NCI-H1092 treated with DMSO at 0.1 percent for 48 hours (cell line): Measurements from ENCODE around the gene CCDC88C.

Source experiments
- DNase-seq: peaks from one replicate; lab custom pipeline; 2025; lab: John Stamatoyannopoulos, UW

The CCDC88C gene

DNA sequence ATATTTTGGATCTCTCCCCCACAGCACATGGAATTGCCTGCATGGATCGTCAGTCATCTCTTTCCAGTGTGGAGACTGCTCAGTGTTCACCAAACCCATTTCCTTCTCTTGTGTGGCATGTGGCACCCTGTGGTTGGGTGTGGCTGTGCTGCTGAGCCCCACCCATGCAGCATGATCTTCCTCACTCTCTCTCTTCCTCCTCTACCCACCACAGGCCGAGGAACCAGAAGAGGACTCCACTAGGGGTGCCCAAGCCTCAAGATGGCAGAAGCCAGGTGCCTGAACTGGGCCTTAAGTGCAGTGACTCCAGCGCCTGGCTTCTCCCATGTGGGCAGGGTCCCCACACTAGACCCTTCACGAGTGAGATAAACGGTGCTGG is 106.3 kb downstream of the CCDC88C start:
- no peak for DNase-seq

DNA sequence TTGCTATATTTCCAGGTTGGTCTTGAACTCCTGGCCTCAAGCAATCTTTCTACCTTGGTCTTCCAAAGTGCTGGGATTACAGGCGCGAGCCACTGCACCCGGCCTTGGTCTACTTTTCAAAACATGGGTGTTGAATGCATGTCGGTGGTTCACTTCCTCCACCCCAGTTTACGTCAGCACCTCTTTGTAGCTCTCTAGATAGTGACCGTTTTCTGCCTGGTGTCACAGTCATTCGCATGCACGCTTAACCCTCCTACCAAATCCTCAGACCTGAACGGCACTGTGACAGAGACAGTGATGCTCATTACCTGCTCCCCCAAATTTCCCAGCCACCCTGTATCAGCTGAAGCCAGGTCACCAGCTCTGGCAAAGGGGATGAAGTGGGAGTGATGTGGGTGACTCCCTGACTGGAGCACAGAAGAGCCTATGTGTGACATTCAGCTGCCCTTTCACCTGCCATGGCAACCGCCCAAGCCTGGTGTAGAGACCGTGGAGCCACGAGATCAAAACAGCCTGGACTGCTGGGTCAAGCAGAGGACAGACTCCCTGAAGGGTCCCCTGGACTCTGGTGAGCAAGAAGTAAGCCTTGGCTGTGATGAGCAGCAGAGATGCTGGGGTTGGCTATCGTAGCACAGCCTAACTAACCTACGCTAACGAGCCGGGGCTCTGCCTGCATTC is 106.9 kb downstream of the CCDC88C start:
- DNase-seq, result no peak

DNA sequence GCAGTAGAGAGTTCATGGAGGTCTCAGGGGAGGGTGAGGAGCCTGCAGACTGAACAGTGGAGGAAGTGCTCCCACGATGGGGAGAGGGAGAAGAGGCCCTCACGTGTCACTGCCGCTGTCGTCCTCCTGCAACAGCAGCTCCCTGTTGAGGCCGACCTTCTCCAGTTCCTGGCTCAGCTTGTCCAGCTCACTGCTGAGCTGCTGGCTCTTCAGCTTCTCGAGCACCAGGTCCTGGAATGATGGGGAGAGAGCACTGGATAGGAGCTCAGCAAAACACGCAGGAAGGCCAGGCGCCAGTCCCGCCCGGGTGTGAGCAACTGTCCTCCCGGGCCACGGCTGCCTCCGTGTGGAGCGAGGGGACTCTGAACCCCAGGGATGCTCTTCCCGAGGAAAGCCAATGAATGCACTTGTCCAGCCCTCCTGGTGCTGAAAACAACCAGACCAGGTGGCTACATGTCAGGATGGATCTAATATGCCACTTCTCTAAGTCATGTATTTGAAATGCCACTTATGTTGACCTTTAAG is 107.8 kb downstream of the CCDC88C start:
- no peak for DNase-seq

- no peak for DNase-seq
These were observed 109.3 kb downstream of the CCDC88C start for GRCh38 chr14:91308337-91308736.

DNA sequence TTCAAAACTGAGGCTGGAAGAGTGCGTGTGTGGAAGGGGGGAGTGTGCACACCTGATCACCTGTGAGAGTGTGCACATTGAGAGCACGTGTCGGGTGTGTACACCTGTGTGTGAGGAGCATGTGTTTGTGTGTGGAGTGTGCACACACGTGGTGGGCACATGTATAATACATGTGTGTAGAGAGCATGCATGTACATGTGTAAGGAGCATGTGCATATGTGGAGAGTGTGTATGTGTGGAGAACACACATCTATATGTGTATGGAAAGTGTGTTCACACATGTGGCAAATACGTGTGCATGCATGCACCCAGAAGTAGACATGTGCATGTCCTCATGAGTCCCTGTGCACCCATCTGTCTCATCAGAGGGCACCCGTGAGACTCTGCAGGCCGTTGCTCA is 110.0 kb downstream of the CCDC88C start:
- no peak for DNase-seq

GRCh38 chr14:91307046-91307445 is 110.6 kb downstream of the CCDC88C start:
- DNase-seq, result no peak

GRCh38 chr14:91306547-91306946 is 111.1 kb downstream of the CCDC88C start:
- no peak for DNase-seq

GRCh38 chr14:91305650-91306431 is 111.8 kb downstream of the CCDC88C start:
- no peak for DNase-seq

DNA sequence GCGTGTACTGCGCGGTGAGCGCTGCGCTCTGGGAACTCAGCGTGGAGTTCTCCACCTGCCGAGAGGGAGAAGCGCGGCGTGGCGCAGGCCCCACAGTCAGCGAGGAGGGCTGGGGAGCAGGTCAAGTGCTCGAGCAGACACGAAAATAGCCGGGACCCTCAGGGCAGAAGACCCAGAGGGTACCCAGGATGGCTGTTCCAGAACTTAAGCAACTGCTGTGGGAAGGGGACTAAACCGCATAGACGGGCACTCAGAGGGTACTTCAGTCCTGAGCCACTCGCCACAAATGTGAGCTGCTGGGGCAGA is 113.7 kb downstream of the CCDC88C start:
- no peak for DNase-seq

DNA sequence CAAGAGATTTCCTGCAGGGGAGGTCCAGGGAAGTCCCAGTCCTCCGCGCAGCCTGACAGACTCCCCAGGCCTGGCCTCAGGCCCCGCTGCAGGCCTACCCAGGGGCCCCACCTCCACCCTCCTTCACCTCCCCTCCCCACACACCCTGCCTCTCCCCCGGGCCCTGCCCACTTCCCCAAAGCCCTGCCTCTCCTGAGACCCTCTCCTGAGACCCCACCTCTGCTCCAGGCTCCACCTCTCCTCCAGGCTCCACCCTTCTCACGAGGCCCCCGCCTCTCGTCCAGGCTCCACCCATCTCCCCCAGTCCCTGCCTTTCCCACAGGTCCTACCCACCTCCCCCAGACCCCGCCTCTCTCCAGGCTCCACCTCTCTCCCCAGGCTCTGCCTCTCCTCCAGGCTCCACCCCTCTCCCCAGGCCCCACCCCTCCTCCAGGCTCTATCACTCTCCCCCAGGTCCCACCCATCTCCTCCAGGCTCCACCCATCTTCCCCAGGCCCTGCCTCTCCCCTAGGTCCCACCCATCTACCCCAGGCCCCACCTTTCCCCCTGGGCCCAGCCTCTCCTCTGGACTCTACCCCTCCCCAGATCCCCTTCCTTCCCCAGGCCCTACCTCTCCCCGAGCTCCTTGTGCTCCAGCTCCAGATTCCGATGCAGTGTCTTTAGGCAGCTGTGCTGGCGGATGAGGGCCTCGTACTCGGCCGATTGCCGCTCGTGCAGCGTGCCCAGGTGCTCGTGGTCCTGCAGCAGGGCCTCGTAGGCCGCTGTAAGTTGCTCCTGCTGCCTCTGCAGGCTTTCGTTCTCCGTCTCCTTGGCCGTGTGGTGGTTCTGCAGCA is 114.3 kb downstream of the CCDC88C start:
- DNase-seq, result no peak

- no peak for DNase-seq
These were observed 115.2 kb downstream of the CCDC88C start for GRCh38 chr14:91302391-91302790.

DNA sequence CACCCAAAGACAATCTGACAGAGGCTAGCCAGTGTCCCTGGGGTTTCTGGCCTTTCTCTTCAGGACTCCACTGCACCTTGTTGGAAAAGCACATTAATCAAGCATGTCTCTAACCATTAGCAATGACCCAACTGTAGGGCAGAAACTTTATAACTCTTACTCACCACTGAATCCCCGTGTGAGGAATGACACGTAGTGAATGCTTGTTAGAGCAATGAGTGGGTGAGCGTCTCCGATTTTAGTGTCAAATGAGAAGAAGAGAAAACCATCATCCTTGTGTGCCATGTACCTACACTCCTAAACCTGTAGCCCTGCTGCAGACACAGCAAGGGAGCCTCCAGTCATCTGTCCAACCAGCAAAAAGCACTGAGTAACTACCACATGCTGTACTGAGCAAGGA is 116.7 kb downstream of the CCDC88C start:
- no peak for DNase-seq

DNA sequence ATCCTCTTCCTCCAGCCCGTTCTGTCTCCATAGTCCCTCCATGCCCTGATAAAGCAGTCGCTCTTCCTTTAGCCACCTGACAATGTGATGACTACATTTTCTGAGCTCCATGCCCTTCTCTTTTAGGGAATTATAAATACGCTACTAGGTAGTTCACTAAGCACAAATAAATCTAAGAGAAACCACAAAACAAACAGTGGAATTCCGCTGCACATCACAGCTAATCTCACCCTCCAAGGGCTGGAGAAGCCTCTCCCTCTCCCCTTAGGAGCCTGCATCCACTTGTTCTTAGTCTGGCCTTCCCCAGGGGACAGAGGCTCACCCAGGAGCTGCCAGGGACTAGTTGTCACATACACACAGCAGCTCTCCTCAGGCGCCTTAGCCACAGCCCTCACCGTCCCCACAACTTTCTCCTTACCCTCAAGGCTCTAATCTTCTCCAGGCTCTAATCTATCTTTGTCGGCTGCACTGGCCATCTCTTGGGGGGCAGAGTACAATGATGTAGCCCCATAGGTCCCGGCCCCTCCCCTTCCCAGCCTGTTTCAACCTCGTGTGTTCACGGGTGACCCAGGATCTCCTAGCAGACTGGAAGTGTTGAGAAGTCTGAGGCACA is 117.2 kb downstream of the CCDC88C start:
- no peak for DNase-seq

GRCh38 chr14:91299121-91300115 is 118.2 kb downstream of the CCDC88C start:
- no peak for DNase-seq

DNA sequence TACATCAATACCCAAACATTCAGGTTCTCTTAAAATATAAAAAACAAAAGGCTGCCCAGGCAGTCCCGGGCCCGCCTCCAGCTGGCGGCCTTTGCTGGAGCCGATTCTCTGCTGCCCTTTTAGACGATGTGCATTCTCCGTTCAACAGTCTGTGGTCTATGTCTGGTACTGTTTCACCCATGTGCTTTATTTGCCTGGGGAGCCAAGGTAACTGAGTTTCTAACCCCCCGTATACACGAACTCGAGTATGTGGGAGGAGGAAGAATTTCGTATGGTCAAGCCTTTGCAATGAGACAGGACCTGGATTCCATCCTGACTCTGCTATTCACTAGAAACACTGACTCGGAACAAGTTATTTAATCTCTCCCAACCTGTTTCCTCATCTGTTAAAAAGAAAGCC is 119.0 kb downstream of the CCDC88C start:
- no peak for DNase-seq

GRCh38 chr14:91297081-91297711 is 120.4 kb downstream of the CCDC88C start:
- no peak for DNase-seq

DNA sequence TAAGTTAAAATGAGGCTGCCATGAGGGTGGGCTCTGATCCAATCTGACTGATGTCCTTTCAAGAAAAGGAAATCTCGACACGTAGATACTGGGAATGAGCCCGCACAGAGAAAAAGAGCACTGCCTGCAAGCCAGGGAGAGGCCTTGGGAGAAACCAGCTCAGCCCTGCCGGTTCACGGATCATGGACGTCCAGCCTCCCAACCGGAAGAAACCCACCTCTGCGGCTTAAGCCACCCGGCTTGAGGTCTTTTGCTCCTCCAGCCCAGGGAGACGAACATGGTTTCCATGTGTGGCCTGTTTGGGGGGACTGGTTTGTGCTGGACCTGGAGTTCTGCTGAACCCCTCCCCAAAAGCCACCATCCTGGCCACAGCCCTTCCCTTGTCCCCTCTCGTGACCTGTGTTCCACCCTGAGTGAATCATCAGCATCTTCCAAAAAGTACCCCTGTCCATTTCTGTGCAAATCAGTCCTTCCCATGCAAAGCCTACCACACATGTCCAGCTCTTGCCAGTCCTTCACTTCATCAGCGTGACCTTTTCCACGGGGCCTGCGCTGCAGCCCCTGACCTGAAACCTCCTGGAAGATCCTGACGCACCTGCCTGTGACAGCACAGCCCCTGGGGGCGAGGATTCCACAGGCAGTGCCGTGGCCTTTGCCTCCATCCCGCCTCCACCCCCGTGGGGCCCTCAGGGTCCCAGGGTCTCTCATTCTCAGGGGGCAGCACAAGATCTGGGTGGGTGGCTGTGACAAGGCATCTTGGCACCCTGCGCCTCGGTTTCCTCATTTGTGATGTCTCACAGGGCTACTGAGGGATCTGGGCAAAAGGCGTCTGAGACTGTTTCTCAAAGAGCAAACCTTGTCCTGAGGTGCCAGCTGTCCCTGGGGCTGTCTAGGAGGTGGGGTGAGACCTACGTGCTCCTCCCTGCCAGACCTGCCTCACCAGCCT is 121.5 kb downstream of the CCDC88C start:
- no peak for DNase-seq

DNA sequence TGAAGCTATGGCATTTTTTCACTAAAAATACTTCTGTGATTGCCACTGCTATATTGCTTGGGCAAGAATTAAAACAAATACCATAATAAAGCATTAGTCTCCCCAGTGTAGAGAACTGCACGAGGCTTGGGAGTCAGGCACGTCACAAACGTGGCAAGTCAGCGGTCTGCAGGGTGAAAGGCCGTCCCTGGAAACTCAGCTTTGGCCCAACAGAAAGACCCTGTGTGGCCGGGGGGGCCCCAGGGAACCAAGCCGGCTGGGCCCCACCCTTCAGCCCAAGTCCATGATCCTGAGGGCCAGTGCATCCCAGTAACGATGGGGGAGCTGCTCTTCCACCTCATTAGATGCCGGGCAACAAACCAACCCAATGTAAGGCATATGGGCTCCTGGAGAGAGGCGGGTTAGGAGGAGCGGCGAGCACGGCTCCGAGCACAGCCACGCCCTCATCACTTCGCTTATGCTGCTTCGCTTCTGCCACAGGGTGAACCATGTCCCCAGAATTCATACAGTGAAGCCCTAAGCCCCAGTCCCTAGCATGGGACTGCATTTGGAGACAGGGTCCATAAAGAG is 122.3 kb downstream of the CCDC88C start:
- no peak for DNase-seq

- no peak for DNase-seq
These were observed 123.5 kb downstream of the CCDC88C start for GRCh38 chr14:91294153-91294552.
